Glomerular endothelial cell (primary cell): ENCODE data around the gene SESN1. TPM values are rescaled to one million over a fixed set of nuclear protein-coding genes. Genes with fewer than 3 reads are reported as not detected.

Experiments
- DNase-seq: peaks from one replicate; pipeline ENCODE4 v3.0.0-alpha.2; 2011; ENCODE audit warnings: low read depth, low spot score; ENCODE audit errors: extremely low read depth
- total RNA-seq: library from RNA; depleted of rRNA; stranded (reverse); fragments of >200 nt; gene quantifications from 2 replicates; pipeline ENCODE4 v1.2.3, GENCODE V29; 2015

The SESN1 gene
- total RNA-seq, 1 donor from 2014 or later, result 20.2 TPM

- DNase-seq, result no peak
Observed at GRCh38 chr6:109033655-109034054, 61.0 kb downstream of the SESN1 start.

DNA sequence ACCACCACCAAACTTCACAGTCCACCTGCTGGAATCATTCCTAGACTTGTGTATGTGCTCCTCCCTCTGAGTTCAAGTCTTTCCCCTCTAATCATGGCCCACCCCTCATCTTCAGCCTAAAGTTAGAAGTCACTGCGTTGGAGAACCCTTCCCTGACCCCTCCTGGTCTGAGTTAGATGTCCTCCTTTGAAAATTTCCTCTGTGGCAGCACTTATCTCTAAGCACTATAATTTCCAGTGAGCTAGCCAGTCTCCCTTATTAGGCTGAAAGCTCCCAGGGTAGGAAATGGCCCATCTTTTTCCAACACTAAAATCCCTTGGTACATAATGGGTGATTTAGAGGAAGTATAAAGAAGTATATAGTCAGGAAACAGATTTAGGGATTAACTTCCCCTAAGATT is 63.2 kb downstream of the SESN1 start:
- DNase-seq, result no peak

GRCh38 chr6:109029313-109029712 is 65.3 kb downstream of the SESN1 start:
- DNase-seq, result no peak

GRCh38 chr6:109028439-109028838 is 66.2 kb downstream of the SESN1 start:
- DNase-seq, result no peak

DNA sequence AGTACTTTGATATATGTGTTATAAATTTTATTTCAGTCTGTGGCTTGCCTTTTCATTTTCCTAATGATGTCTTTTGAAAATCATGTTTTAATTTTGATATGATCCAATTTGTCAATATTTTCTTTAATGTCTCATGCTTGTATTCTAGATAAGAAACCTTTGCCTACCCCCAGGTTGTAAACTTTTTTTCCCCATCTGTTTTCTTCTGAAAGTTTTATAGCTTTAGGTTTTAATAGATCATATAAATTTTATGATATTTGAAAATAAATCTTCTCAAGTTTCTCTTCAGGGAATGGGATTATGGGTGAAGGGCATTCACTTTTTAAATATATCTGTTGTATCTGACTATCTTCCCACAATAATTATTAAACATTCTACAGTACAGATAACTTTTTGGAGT is 66.7 kb downstream of the SESN1 start:
- DNase-seq, result no peak

DNA sequence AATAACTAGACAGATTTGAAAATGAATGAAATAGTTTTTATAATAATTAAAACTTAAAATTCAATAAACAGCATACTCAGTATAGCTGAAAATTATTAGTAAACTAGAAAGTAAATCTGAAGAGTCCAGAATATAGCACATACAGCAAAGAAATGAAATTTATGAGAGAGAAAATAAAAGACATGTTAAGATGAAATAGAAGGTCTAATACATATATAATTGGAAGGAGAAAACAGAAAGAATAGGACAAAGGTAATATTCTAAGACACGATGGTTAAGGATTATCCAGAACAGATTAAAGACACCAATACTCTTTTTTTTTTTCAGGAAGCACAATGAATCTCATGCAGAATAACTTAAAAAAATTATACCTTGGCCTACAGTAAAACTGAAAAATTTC is 69.0 kb downstream of the SESN1 start:
- DNase-seq, result no peak

GRCh38 chr6:109024784-109025183 is 69.9 kb downstream of the SESN1 start:
- no peak for DNase-seq

DNA sequence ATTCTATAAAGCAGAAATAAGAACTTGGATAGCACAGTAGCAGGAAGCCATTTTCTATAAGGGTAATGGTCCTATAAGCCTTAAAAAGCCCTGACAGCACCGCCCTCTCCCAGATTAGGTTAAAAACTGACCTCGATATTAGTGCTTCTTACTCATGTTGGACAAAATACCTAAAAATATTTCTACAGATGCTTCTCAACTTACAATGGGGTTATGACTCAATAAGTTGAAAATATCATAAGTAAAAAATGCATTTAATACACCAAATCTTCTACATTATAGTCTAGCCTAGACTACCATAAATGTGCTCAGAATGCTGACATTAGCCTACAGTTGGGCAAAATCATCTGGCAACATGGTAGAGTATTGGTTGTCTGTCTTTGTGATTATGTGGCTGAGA is 70.3 kb downstream of the SESN1 start:
- no peak for DNase-seq

DNA sequence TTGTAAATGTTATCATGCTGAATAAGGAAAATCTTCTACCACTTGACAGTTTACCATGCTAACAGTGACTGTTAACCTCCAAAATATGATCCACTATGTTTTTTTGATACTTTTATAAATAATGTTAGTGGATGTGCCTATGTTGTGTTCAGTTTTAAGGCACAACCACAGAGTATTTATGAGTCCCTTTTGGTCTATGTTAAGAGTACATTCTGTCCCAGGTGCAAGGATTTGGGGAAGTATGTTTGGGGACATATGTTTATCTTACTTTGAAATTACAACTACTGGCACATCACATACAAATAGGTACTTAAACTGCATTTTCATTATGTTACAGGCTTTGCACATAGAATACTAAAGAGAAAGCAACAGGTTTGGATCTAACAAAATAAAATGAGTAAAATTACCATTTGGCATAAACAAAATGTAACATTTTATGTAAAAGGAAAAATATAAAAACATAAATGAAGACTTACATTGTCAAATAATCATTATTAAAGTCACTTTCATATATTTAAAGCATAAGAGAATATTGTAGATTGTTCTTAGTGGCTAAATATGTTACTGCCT is 71.2 kb downstream of the SESN1 start:
- DNase-seq, result no peak

DNA sequence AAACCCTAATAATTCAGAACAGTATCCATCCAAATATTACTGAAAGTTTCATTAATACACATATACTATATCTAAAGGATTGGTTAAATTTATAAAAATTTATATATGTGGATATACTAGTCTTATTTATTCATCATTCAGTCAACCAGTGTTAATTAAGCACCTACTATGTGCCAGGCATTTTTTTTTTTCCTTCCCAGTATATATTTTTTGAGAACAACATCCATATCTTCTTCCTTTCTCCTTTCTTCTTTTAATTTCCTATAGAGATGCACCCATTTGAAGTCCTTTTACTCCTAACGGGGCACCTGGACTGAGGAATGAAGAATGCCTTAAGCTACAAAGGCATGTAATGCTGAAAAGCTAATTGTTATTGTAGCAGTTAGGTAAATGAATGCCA is 72.8 kb downstream of the SESN1 start:
- no peak for DNase-seq

DNA sequence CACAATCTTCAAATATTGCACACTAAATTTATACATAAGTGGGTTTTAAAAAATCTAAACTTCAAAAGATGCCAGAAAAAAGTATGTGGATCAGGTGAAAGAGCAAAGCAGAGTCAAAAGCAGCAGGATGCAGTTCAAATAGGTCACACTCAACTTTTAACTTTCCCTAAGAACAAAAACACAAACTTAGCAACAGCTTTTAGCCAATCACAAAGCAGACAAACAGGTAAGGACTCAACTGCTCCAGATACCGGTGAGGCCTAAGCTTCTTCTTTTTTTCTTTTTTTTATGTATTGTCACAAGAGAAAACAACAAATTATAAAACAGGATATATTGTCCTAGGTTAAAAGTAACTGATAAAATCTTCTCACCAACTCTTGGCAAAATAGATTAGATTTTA is 74.7 kb downstream of the SESN1 start:
- DNase-seq, result no peak

GRCh38 chr6:109015176-109015575 is 79.5 kb downstream of the SESN1 start:
- DNase-seq, result no peak

DNA sequence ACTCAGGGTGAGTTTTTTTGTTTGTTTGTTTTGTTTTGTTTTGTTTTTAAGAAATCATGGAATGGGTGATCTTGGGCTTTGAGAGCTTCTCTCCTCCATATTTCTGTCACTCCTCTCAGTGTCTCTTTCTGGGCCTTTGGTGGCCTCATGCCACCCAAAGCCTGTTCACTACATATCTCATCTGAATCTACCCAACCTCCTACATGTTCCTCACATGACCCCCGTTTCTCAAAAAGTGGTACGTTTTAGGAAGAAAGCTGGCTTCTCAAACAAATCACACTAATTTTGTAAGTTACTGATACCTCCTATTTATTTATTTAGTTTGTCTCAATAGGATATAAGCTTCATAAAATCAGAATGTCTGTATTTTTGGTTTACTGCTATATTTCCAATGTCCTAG is 80.0 kb downstream of the SESN1 start:
- DNase-seq, result no peak

- DNase-seq, result no peak
Observed at GRCh38 chr6:109013656-109014305, 80.9 kb downstream of the SESN1 start.

DNA sequence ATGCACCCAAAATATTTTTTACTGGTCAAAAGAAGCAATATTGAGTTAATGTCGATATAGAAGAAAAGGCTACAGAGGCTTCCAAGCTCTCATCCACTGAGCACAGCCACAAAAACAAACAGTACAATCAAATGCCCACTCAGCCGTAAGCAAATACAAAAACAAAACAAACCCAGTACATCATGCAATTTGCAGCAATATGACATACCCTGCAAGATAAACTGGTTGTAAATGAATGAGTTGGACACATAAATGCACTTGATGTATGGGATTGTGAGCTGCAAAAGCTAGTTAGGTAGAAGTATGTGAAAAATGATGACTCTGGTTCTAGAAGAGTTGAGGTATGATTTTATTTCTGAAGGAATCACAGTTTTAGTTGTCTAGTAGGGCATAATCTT is 83.9 kb downstream of the SESN1 start:
- DNase-seq, result no peak

- no peak for DNase-seq
Observed at GRCh38 chr6:109009962-109010704, 84.5 kb downstream of the SESN1 start.

DNA sequence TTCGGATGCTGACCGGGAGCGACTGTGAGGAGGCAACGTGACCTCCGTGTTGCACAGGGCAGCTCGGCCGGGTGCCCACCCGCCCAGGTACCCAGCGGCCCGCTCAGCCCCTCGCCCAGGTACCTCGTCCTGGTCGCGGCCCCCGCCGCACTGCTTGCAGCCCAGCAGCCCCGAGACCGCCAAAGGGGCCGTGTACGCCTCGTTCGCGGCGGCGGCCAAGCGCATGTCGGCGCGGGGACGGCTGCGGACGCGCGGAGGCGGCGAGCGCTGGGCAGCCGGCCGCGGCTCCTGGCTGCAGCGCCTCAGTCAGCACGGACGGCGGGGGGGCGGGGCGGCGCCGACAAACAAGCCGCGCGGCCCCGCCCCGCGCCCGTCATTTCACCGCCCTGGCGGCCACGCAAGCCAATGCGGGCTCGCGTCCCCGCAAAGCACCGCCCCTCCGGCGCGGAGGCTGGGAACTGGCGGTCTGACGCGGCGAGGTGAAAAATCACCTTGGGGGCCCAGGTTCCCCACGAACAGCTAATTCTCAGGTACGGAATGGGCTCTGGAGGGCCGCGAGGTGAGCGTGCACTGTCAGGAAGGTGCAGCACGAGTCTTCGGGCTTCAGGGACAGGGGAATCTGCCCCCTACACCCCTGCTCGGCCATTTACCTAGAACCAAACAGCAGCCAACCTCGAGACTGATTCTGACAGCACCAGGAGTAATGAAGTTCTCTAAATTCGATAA is 85.2 kb downstream of the SESN1 start:
- peak; percentile 5 for DNase-seq

DNA sequence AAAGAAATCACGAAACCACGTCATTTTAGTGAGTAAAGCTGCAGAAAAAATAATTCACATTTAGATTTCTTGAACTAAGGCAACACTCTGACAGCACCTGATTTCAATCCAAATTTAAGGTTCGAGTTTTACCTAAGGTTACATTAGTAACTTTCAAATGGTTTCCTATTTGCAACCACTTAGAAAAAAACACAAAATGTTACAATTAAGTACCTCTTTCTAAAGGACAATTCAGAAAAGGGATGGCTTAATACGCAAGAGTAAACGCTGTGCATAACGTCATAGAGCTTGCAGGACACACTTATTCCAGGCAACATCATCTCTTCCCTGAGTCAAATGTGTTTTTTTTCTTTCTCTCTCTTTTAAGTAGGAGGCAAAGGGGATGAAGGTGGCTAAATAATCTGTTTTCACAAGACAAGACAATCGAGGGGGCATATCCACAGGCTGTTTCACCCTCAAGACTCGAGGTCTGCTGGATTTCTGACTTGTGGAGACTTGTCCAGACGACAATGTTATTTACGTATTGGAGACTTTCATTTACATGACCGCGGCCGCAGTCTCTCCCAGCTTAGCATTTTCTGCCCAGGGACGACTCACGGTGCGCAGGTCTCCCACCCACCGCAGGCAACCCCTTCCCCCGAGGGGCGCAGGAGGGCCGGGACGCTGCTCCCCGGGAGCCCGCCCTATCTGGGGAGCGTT is 86.0 kb downstream of the SESN1 start:
- peak; percentile 31 for DNase-seq

DNA sequence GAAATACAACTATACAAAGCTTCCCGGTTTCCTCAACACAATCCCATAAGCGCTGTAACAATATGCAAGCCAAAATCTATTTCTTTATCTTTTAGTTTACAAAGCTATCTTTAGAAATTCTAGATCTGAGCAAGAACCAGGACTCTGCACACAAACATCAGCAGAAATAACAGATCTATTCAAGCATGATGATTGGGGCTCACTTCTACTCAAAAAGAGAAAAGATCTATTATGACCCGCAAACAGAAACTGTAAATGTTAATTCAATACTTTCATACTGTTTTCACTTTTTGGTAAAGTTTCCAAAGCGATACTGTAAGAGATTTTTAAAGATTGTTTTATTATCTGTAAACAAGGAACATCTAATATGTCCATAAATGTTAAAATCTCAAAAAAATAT is 86.6 kb downstream of the SESN1 start:
- DNase-seq, result no peak

DNA sequence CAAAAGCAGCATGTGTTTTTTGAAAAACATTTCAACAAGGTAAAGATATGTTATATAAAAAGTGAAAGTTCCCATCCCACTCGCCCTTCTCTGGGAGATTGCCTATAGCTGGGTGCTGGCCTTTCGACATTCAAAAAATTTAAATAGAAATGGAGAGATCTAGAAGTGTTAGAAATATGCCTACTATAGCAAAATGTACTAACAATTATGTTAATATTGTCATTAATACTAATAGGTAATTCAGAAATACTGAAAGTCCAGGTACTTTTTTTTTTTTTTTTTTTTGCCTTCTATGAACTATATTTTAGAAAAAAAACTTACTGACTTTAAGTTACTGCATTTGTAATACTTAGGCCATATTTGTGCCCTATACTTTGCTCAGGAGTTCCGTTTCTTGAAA is 87.1 kb downstream of the SESN1 start:
- DNase-seq, result no peak

- DNase-seq, result no peak
Observed at GRCh38 chr6:109006818-109007217, 87.8 kb downstream of the SESN1 start.
